HepG2 (cell line): ENCODE measurements around the gene RAP1GAP2. TPM values are rescaled to one million over a fixed set of nuclear protein-coding genes. Genes with fewer than 3 reads are reported as not detected.
A peak's percentile ranks its signal among the peaks of the same experiment; 100 is the strongest.

Experiments
- FOXP1 ChIP-seq, 2 experiments: fragments of 450-650 bp in 1 of 2; IDR thresholded peaks; 2 replicates each; pipeline ENCODE4 v1.6.1; 2017 to 2018; ENCODE audit warnings: antibody characterized with exemption in 1 of 2
- HNRNPH1 ChIP-seq: fragments of 200-400 bp; formaldehyde crosslinking; optimal IDR thresholded peaks from 2 replicates; pipeline ENCODE3; 2017; ENCODE audit warnings: mild to moderate bottlenecking, low read depth, low read length
- HOXA7 ChIP-seq: sonication (generic); formaldehyde crosslinking; IDR thresholded peaks from 2 replicates; pipeline ENCODE4 v1.8.1; 2022; ENCODE audit warnings: mild to moderate bottlenecking, missing genetic modification reagents, moderate library complexity
- HOXA9 ChIP-seq: sonication (generic); formaldehyde crosslinking; IDR thresholded peaks from 2 replicates; pipeline ENCODE4 v1.8.1; 2022; ENCODE audit warnings: missing genetic modification reagents, mild to moderate bottlenecking, moderate library complexity, borderline replicate concordance
- IKZF4 ChIP-seq: sonication (generic); formaldehyde crosslinking; IDR thresholded peaks from 2 replicates; pipeline ENCODE4 v1.5.1; 2020; ENCODE audit warnings: borderline replicate concordance, mild to moderate bottlenecking, low read depth, missing genetic modification reagents; ENCODE audit errors: not compliant biosample characterization
- NR3C1 ChIP-seq: sonication (generic); formaldehyde crosslinking; IDR thresholded peaks from 2 replicates; pipeline ENCODE4 v1.4.0; 2020; ENCODE audit warnings: missing genetic modification reagents
- POLR2AphosphoS5 ChIP-seq: IDR thresholded peaks from 2 replicates; pipeline ENCODE4 v1.6.1; 2012; ENCODE audit warnings: low read depth, low read length
- RBFOX2 ChIP-seq: fragments of 200-400 bp; formaldehyde crosslinking; IDR thresholded peaks from 2 replicates; pipeline ENCODE4 v1.6.1; 2017; ENCODE audit warnings: low read depth, mild to moderate bottlenecking, low read length
- RFX1 ChIP-seq: fragments of 450-650 bp; IDR thresholded peaks from 2 replicates; pipeline ENCODE4 v1.6.1; 2017
- SNAPC2 ChIP-seq: sonication (generic); formaldehyde crosslinking; IDR thresholded peaks from 2 replicates; pipeline ENCODE4 v1.8.1; 2022; ENCODE audit warnings: mild to moderate bottlenecking, missing genetic modification reagents
- SOX5 ChIP-seq: IDR thresholded peaks from 2 replicates; pipeline ENCODE4 v1.6.1; 2016; ENCODE audit warnings: borderline replicate concordance
- STAT5B ChIP-seq: sonication (generic); formaldehyde crosslinking; IDR thresholded peaks from 2 replicates; pipeline ENCODE4 v1.4.0; 2020; ENCODE audit warnings: missing genetic modification reagents
- ZBTB20 ChIP-seq: sonication (generic); formaldehyde crosslinking; IDR thresholded peaks from 2 replicates; pipeline ENCODE4 v1.8.1; 2023; ENCODE audit warnings: missing genetic modification reagents, low read depth, mild to moderate bottlenecking, borderline replicate concordance
- ZFYVE20 ChIP-seq: sonication (generic); formaldehyde crosslinking; IDR thresholded peaks from 2 replicates; pipeline ENCODE4 v1.8.0; 2023; ENCODE audit warnings: low read depth, mild to moderate bottlenecking, moderate library complexity, missing genetic modification reagents, borderline replicate concordance
- ZNF292 ChIP-seq: sonication (generic); formaldehyde crosslinking; IDR thresholded peaks from 2 replicates; pipeline ENCODE4 v1.8.1; 2022; ENCODE audit warnings: mild to moderate bottlenecking, low read depth, missing genetic modification reagents, borderline replicate concordance
- ZNF329 ChIP-seq: sonication (generic); formaldehyde crosslinking; IDR thresholded peaks from 2 replicates; pipeline ENCODE4 v1.9.0; 2021; ENCODE audit warnings: low read depth, mild to moderate bottlenecking, missing genetic modification reagents
- ZNF337 ChIP-seq: sonication (generic); formaldehyde crosslinking; IDR thresholded peaks from 2 replicates; pipeline ENCODE4 v1.5.1; 2020; ENCODE audit warnings: missing genetic modification reagents, low read depth, mild to moderate bottlenecking, borderline replicate concordance
- ZNF383 ChIP-seq: sonication (generic); formaldehyde crosslinking; IDR thresholded peaks from 2 replicates; pipeline ENCODE4 v1.4.0; 2020; ENCODE audit warnings: missing genetic modification reagents, mild to moderate bottlenecking, borderline replicate concordance
- ZNF660 ChIP-seq: sonication (generic); formaldehyde crosslinking; IDR thresholded peaks from 2 replicates; pipeline ENCODE4 v1.5.1; 2020; ENCODE audit warnings: mild to moderate bottlenecking, low read depth, missing genetic modification reagents, borderline replicate concordance
- polyA plus RNA-seq, 8 experiments: library from polyadenylated mRNA; depleted of rRNA in 3 of 8; stranded (reverse) in 7 of 8; unstranded in 1 of 8; fragments of >200 nt; fragmentation: Illumina TruSeq in 4 of 8; extraction: Trizol in 4 of 8; gene quantifications; 2 replicates each; pipeline versions ENCODE4 v1.2.1 to v1.2.3, GENCODE V29; 2011 to 2016; ENCODE audit warnings: low read depth in 4 of 8, missing spikeins in 1 of 8, mixed read lengths in 1 of 8; ENCODE audit not compliant: insufficient read depth in 1 of 8
- total RNA-seq, 5 experiments: library from RNA; depleted of rRNA; stranded (reverse); fragments of >200 nt; fragmentation: Illumina TruSeq; extraction: Trizol; gene quantifications; 2 replicates each; pipeline ENCODE4 v1.2.3, GENCODE V29; 2016; ENCODE audit warnings: low read depth in 1 of 5
- TF ChIP-seq, protein P1 (sequence below): IDR thresholded peaks from 2 replicates; pipeline ENCODE4 v1.6.1; 2018; ENCODE audit warnings: missing genetic modification reagents
- TF ChIP-seq, protein P2 (sequence below): sonication (generic); formaldehyde crosslinking; IDR thresholded peaks from 2 replicates; pipeline ENCODE4 v1.4.0; 2020; ENCODE audit warnings: mild to moderate bottlenecking, missing genetic modification reagents
- TF ChIP-seq, protein P3 (sequence below): sonication (generic); formaldehyde crosslinking; IDR thresholded peaks from 2 replicates; pipeline ENCODE4 v1.4.0; 2020; ENCODE audit warnings: missing genetic modification reagents

The RAP1GAP2 gene
- total and polyA plus RNA-seq, 2 of the 13 experiments (the other 11 are each of a cell fraction or from before 2014, with no cell fraction given), result 10.9 to 12.0 TPM

DNA sequence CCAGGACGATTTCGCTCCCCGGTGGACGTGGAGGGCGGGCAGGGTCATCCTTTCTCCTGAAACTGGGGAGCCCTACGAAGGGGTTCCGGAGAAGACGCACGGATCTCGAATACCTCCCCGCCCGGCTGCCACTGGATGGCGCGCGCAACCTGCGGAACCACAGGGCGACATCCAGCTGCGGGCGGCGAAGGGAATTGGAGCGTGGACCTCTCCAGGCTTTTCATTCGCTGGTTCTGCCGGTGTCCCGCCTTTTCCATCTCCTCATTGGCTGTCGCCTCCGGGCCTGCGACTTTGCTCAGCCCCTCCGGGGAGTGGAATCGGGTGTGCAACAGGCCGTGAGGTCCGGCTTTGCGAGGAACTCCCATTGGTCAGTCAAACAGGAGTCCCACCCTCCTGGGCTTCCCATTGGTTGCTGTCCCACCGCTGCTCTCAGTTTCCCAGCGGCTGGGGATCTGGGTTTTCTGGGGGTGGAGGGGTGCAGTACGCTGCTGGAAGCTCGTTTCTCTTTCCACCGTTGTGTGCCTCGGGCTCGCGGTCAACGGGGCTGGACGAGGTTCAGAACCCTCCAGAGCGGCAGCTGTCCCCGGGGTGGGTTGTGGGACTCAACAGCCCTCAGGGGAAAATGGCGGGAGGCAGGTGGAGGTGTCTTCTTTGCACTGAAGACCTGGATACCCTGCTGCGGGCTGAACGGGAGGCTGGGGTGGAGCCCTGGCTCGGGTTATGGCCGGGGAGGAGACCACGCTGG is 252.7 kb downstream of the RAP1GAP2 start (continued):
- no peak for TF ChIP-seq RFX1
- 0 out of 2 replicates have a peak, but pooled peaks have one; percentile 32 for TF ChIP-seq ZNF292 (CRISPR knock-in tag)
- TF ChIP-seq, protein P1, sequence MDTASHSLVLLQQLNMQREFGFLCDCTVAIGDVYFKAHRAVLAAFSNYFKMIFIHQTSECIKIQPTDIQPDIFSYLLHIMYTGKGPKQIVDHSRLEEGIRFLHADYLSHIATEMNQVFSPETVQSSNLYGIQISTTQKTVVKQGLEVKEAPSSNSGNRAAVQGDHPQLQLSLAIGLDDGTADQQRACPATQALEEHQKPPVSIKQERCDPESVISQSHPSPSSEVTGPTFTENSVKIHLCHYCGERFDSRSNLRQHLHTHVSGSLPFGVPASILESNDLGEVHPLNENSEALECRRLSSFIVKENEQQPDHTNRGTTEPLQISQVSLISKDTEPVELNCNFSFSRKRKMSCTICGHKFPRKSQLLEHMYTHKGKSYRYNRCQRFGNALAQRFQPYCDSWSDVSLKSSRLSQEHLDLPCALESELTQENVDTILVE, result no peak
- no peak for TF ChIP-seq HNRNPH1
- no peak for TF ChIP-seq RBFOX2
- no peak for TF ChIP-seq ZNF337 (CRISPR knock-in tag)
- TF ChIP-seq POLR2AphosphoS5, result no peak
- peak; percentile 32 for TF ChIP-seq IKZF4 (CRISPR knock-in tag)
- no peak for TF ChIP-seq SNAPC2 (CRISPR knock-in tag)
- TF ChIP-seq NR3C1, result no peak
- TF ChIP-seq, protein P2, sequence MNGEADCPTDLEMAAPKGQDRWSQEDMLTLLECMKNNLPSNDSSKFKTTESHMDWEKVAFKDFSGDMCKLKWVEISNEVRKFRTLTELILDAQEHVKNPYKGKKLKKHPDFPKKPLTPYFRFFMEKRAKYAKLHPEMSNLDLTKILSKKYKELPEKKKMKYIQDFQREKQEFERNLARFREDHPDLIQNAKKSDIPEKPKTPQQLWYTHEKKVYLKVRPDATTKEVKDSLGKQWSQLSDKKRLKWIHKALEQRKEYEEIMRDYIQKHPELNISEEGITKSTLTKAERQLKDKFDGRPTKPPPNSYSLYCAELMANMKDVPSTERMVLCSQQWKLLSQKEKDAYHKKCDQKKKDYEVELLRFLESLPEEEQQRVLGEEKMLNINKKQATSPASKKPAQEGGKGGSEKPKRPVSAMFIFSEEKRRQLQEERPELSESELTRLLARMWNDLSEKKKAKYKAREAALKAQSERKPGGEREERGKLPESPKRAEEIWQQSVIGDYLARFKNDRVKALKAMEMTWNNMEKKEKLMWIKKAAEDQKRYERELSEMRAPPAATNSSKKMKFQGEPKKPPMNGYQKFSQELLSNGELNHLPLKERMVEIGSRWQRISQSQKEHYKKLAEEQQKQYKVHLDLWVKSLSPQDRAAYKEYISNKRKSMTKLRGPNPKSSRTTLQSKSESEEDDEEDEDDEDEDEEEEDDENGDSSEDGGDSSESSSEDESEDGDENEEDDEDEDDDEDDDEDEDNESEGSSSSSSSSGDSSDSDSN, result peak; percentile 62; the same call in 1 of the 2 replicates
- TF ChIP-seq HOXA7 (CRISPR knock-in tag), result no peak
- no peak for TF ChIP-seq ZNF329 (CRISPR knock-in tag)
- TF ChIP-seq FOXP1 (IDR thresholded peaks at IDR 0.05), result no peak
- TF ChIP-seq FOXP1 (CRISPR knock-in tag; IDR thresholded peaks at IDR 0.05), result no peak
- no peak for TF ChIP-seq STAT5B
- TF ChIP-seq ZFYVE20 (CRISPR knock-in tag), result no peak
- TF ChIP-seq HOXA9, result no peak
- TF ChIP-seq, protein P3, sequence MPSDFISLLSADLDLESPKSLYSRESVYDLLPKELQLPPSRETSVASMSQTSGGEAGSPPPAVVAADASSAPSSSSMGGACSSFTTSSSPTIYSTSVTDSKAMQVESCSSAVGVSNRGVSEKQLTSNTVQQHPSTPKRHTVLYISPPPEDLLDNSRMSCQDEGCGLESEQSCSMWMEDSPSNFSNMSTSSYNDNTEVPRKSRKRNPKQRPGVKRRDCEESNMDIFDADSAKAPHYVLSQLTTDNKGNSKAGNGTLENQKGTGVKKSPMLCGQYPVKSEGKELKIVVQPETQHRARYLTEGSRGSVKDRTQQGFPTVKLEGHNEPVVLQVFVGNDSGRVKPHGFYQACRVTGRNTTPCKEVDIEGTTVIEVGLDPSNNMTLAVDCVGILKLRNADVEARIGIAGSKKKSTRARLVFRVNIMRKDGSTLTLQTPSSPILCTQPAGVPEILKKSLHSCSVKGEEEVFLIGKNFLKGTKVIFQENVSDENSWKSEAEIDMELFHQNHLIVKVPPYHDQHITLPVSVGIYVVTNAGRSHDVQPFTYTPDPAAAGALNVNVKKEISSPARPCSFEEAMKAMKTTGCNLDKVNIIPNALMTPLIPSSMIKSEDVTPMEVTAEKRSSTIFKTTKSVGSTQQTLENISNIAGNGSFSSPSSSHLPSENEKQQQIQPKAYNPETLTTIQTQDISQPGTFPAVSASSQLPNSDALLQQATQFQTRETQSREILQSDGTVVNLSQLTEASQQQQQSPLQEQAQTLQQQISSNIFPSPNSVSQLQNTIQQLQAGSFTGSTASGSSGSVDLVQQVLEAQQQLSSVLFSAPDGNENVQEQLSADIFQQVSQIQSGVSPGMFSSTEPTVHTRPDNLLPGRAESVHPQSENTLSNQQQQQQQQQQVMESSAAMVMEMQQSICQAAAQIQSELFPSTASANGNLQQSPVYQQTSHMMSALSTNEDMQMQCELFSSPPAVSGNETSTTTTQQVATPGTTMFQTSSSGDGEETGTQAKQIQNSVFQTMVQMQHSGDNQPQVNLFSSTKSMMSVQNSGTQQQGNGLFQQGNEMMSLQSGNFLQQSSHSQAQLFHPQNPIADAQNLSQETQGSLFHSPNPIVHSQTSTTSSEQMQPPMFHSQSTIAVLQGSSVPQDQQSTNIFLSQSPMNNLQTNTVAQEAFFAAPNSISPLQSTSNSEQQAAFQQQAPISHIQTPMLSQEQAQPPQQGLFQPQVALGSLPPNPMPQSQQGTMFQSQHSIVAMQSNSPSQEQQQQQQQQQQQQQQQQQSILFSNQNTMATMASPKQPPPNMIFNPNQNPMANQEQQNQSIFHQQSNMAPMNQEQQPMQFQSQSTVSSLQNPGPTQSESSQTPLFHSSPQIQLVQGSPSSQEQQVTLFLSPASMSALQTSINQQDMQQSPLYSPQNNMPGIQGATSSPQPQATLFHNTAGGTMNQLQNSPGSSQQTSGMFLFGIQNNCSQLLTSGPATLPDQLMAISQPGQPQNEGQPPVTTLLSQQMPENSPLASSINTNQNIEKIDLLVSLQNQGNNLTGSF (CRISPR knock-in tag), result no peak
- TF ChIP-seq ZBTB20, result no peak
- TF ChIP-seq ZNF383 (CRISPR knock-in tag), result no peak
- TF ChIP-seq SOX5 (CRISPR knock-in tag), result 0 out of 2 replicates have a peak, but pooled peaks have one; percentile 4
- TF ChIP-seq ZNF660 (CRISPR knock-in tag), result no peak
